ENCODE data around the gene MPRIP. TPM values are rescaled to one million over a fixed set of nuclear protein-coding genes. Genes with fewer than 3 reads are reported as not detected.

MPRIP gene
- total RNA-seq, 1 donor from 2014 or later = 345 TPM

DNA sequence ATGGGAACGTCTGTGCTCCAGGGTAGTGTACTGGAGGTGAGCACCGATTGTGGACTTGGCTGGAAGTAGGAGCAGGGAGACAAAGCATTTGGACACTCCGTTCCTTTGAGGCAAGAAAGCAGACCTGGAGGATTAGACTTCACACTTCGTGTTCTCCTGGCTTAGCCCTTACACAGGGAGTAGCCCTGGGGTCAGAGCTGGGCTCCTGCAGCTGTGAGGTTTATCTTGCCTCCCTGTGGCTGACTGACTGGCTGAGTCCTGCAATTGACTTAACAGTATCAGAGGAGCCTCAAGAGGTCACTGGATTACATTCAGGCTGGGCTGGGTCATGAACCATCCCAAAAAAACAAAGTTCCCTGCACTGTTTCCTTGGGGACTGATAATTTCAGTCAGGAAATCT is 37.1 kb downstream of the MPRIP start:
- DNase-seq (ENCODE audit: low spot score) = peak; percentile 21
- Mint-ChIP-seq H3K27ac (ENCODE audit: unreplicated experiment) (no peak overlapping the region), H3K27me3 (ENCODE audit: low read depth) (no peaks in the 10 kb centered on the region), H3K4me3 (ENCODE audit: unreplicated experiment) (no peak overlapping the region), H3K9me3 (ENCODE audit: low read depth) (no peaks in the 10 kb centered on the region), H3K36me3 (ENCODE audit: low read depth) (peaks cover 21% of the 10 kb centered on the region), H3K4me1 (ENCODE audit: low read depth) (peaks cover 52% of the 10 kb centered on the region)
- TF ChIP-seq, protein P1, sequence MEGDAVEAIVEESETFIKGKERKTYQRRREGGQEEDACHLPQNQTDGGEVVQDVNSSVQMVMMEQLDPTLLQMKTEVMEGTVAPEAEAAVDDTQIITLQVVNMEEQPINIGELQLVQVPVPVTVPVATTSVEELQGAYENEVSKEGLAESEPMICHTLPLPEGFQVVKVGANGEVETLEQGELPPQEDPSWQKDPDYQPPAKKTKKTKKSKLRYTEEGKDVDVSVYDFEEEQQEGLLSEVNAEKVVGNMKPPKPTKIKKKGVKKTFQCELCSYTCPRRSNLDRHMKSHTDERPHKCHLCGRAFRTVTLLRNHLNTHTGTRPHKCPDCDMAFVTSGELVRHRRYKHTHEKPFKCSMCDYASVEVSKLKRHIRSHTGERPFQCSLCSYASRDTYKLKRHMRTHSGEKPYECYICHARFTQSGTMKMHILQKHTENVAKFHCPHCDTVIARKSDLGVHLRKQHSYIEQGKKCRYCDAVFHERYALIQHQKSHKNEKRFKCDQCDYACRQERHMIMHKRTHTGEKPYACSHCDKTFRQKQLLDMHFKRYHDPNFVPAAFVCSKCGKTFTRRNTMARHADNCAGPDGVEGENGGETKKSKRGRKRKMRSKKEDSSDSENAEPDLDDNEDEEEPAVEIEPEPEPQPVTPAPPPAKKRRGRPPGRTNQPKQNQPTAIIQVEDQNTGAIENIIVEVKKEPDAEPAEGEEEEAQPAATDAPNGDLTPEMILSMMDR (IDR thresholded peaks at IDR 0.05) = no peak

DNA sequence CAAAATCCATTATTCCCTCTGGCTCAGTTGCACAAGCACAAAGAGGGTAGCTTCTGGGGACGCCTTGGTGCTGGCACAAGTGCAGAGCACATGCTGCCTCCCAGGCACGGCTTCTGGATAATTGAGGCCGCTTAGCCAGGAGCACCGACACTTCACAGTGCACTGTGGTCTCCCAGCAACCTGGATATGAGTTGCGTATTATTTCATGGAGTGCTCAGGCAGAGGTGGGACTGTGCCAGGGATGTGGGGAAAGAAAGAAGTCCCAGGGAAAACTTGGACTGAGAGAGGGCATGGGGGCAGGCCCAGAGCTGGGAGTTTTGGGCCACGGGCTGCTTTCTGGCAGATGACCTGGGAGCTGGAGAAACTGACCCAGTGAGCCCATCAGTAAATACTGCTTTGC is 37.5 kb downstream of the MPRIP start:
- peak; percentile 43 for DNase-seq (ENCODE audit: low spot score)
- Mint-ChIP-seq H3K4me1 (ENCODE audit: low read depth) (peaks cover 51% of the 10 kb centered on the region), H3K9me3 (ENCODE audit: low read depth) (no peaks in the 10 kb centered on the region), H3K36me3 (ENCODE audit: low read depth) (peaks cover 21% of the 10 kb centered on the region), H3K4me3 (ENCODE audit: unreplicated experiment) (no peak overlapping the region), H3K27me3 (ENCODE audit: low read depth) (no peaks in the 10 kb centered on the region), H3K27ac (ENCODE audit: unreplicated experiment) (no peak overlapping the region)
- TF ChIP-seq, protein P1 (IDR thresholded peaks at IDR 0.05) = no peak

DNA sequence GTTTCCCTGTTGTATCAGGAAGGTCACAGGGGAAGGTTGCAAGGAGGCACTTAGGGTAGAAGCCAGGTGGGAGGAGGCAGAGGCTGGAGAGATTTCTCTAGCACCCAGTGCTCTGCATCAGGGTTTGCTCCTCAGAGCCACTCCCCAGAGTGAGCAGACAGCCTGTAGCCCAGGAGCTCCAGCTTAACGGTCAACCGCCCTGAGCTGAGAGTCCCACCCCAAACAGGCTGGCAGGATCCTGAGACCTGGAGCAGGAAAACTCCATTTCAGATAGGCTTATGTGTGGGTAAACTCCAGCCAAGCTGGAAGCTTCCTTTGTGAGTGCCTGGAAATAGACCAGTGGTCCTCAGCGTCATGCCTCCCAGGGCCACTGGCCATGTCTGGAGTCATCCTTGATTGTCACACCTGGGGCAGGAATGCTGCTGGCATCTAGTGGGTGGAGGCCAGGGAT is 37.9 kb downstream of the MPRIP start:
- Mint-ChIP-seq H3K4me3 (ENCODE audit: unreplicated experiment) (no peak overlapping the region), H3K27me3 (ENCODE audit: low read depth) (no peaks in the 10 kb centered on the region), H3K36me3 (ENCODE audit: low read depth) (peaks cover 22% of the 10 kb centered on the region), H3K4me1 (ENCODE audit: low read depth) (peaks cover 51% of the 10 kb centered on the region), H3K9me3 (ENCODE audit: low read depth) (no peaks in the 10 kb centered on the region), H3K27ac (ENCODE audit: unreplicated experiment) (no peak overlapping the region)
- DNase-seq (ENCODE audit: low spot score) = peak; percentile 30
- TF ChIP-seq, protein P1 (IDR thresholded peaks at IDR 0.05) = no peak

DNA sequence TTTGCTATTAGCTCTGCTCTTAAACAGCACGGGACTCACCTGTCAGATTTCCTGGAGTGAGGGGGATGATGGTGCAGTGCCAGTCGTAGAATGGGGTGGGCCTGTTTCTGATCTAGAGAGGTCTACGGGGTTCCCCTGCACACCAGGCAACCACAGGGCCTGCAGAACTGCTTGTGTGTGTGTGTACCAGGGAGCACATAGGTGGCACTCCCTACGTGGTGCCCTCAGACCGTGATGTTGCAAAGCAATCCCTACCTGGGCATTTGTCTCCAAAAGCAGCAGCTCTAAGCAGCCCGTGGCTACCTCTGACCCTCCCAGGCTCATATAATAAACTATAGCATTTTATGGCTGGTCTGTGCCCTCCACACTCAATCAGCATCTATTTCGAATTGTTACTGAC is 38.5 kb downstream of the MPRIP start:
- Mint-ChIP-seq H3K36me3 (ENCODE audit: low read depth) (peaks cover 24% of the 10 kb centered on the region), H3K4me1 (ENCODE audit: low read depth) (peaks cover 48% of the 10 kb centered on the region), H3K9me3 (ENCODE audit: low read depth) (no peaks in the 10 kb centered on the region), H3K4me3 (ENCODE audit: unreplicated experiment) (no peak overlapping the region), H3K27me3 (ENCODE audit: low read depth) (no peaks in the 10 kb centered on the region), H3K27ac (ENCODE audit: unreplicated experiment) (no peak overlapping the region)
- TF ChIP-seq, protein P1 (IDR thresholded peaks at IDR 0.05) = no peak
- peak; percentile 56 for DNase-seq (ENCODE audit: low spot score)

DNA sequence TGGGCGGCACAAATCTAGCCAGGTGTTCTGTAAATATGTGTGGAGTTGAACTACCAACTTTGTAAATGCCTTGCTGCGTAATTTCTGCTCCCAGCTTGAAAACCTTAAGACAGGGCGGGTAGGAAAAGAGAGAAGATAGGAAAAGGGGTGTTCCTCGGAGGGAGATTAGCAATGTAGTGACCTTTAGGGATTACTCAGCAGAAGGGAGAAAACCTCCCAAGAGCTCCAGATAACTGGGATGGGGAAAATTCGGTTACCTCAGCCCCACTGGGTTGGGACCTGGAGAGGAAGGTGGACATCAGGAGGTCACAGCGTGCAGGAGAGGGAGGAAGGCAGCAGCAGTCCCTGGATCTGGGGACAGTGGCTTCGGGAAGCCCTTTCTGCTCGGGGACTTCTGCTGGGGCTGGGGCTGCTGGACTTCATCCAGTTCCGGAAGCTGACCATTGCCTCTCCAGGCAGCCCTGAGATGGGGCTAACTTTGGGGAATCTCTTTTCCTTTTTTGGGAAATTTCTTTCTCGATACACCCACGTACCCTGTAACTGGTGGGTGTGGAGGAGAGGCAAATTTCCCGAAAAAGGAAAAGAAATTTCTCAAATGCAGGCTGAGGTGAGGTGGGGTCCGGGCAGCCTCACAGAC is 39.2 kb downstream of the MPRIP start:
- DNase-seq (ENCODE audit: low spot score) = peak; percentile 21
- TF ChIP-seq, protein P1 (IDR thresholded peaks at IDR 0.05) = no peak
- Mint-ChIP-seq H3K27ac (ENCODE audit: unreplicated experiment) (no peak overlapping the region), H3K4me1 (ENCODE audit: low read depth) (peaks cover 45% of the 10 kb centered on the region), H3K9me3 (ENCODE audit: low read depth) (no peaks in the 10 kb centered on the region), H3K27me3 (ENCODE audit: low read depth) (no peaks in the 10 kb centered on the region), H3K4me3 (ENCODE audit: unreplicated experiment) (no peak overlapping the region), H3K36me3 (ENCODE audit: low read depth) (peaks cover 27% of the 10 kb centered on the region)

All from chondrocyte (in vitro differentiated cells).